ENCODE data around the gene AK3. TPM values are rescaled to one million over a fixed set of nuclear protein-coding genes. Genes with fewer than 3 reads are reported as not detected.

AK3 gene
- polyA plus RNA-seq, 1 donor (not counting 4 experiments of a cell fraction or from before 2014, with no cell fraction given), result 45.8 TPM

DNA sequence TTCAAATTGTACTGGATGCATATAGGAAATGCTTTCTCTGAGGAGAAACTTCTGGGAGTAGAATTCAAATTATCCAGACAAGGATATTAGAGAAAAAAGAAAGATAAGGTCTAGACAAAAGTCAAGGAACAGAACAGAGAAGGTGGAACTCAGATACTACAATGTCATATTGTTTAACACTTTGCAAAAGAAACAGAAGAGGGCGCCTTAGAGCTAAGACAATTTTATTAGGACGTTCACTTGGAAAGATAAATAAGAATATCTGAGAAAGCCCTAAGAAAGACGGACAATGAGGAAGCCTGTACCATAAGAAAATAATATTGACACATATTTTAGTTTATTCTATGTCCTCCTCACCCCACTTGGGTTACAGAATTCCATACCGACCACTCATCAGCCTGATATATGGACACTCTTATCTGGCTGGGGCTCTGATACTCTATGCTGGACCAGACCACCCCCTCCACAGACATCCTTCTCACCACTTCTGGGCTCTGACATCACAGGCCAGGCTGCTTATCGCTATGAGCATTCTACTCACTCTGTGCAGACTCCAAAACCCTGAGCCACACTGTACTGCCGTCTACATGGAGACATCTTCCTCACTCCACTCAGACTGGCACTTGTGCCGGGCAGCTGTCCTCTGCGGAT lies 9.1 kb upstream of the AK3 start:
- no peaks in the 10 kb centered on the region for H3K36me3 ChIP-seq (ENCODE audit: control insufficient read depth in 2 of 2, extremely low read depth in 1 of 2, insufficient read depth in 2 of 2, low read length in 2 of 2)
- no peaks in the 10 kb centered on the region for H4K20me1 ChIP-seq (ENCODE audit: control insufficient read depth, extremely low read depth, insufficient read depth, low read length)
- no peak overlapping the region for H3K27ac ChIP-seq (ENCODE audit: control insufficient read depth, insufficient read depth, low read length)
- dilution Hi-C loops (cut with MboI; ENCODE audit: extremely low pct_ligation_motif_present, low sequenced_read_pairs), result no loop called here
- H3K9me3 ChIP-seq (ENCODE audit: control insufficient read depth, low read depth, low read length), result no peaks in the 10 kb centered on the region
- no peaks in the 10 kb centered on the region for H3K9me1 ChIP-seq (ENCODE audit: control insufficient read depth, extremely low read depth, insufficient read depth, low read length)
- H3K9ac ChIP-seq (ENCODE audit: control insufficient read depth, extremely low read depth, insufficient read depth, low read length), result no peak overlapping the region
- FAIRE-seq, result no peak
- no peak overlapping the region for H3K4me3 ChIP-seq (ENCODE audit: control insufficient read depth in 2 of 3, extremely low read depth in 1 of 3, insufficient read depth in 2 of 3, low read depth in 1 of 3, low read length in 3 of 3)
- no peak for DNase-seq (ENCODE audit: low read depth, low spot score)
- TF ChIP-seq EZH2 (IDR thresholded peaks at IDR 0.05; ENCODE audit: low read length), result no peak
- TF ChIP-seq, protein P1, sequence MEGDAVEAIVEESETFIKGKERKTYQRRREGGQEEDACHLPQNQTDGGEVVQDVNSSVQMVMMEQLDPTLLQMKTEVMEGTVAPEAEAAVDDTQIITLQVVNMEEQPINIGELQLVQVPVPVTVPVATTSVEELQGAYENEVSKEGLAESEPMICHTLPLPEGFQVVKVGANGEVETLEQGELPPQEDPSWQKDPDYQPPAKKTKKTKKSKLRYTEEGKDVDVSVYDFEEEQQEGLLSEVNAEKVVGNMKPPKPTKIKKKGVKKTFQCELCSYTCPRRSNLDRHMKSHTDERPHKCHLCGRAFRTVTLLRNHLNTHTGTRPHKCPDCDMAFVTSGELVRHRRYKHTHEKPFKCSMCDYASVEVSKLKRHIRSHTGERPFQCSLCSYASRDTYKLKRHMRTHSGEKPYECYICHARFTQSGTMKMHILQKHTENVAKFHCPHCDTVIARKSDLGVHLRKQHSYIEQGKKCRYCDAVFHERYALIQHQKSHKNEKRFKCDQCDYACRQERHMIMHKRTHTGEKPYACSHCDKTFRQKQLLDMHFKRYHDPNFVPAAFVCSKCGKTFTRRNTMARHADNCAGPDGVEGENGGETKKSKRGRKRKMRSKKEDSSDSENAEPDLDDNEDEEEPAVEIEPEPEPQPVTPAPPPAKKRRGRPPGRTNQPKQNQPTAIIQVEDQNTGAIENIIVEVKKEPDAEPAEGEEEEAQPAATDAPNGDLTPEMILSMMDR (optimal IDR thresholded peaks at IDR 0.05 in 1 of 3, IDR thresholded peaks at IDR 0.05 in 1 of 3, conservative IDR thresholded peaks at IDR 0.05 in 1 of 3; ENCODE audit: extremely low read depth in 1 of 3, insufficient read depth in 2 of 3, low read length in 3 of 3), result peak in 2 of 3 experiments; percentile 39 to 42
- no peak overlapping the region for H3K4me2 ChIP-seq (ENCODE audit: control insufficient read depth, extremely low read depth, insufficient read depth, low read depth, low read length)
- no peaks in the 10 kb centered on the region for H3K79me2 ChIP-seq (ENCODE audit: control insufficient read depth, insufficient read depth, low read length)
- H3K27me3 ChIP-seq (ENCODE audit: control insufficient read depth, extremely low read depth, insufficient read depth, low read length), result no peaks in the 10 kb centered on the region
- no peak overlapping the region for H2AFZ ChIP-seq (ENCODE audit: control insufficient read depth, low read length)
- H3K4me1 ChIP-seq (ENCODE audit: control insufficient read depth, extremely low read depth, insufficient read depth, low read length), result peaks cover 7% of the 10 kb centered on the region

DNA sequence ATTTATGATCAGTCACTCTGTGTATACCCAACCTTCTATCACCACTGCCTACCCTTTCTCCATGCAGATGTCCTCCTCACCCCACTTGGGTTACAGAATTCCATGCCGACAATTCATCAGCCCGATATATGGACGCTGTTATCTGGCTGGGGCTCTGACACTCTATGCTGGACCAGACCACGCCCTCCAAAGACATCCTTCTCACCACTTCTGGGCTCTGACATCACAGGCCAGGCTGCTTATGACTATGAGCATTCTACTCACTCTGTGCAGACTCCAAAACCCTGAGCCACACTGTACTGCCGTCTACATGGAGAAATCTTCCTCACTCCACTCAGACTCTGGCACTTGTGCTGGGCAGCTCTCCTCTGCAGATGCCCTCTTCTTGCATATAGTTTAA lies 7.6 kb upstream of the AK3 start:
- H2AFZ ChIP-seq (ENCODE audit: control insufficient read depth, low read length), result no peak overlapping the region
- DNase-seq (ENCODE audit: low read depth, low spot score) (no peak), FAIRE-seq (no peak)
- TF ChIP-seq, protein P1 (optimal IDR thresholded peaks at IDR 0.05 in 1 of 3, IDR thresholded peaks at IDR 0.05 in 1 of 3, conservative IDR thresholded peaks at IDR 0.05 in 1 of 3; ENCODE audit: extremely low read depth in 1 of 3, insufficient read depth in 2 of 3, low read length in 3 of 3), result no peak
- no peak for TF ChIP-seq EZH2 (IDR thresholded peaks at IDR 0.05; ENCODE audit: low read length)
- no peak overlapping the region for H3K4me2 ChIP-seq (ENCODE audit: control insufficient read depth, extremely low read depth, insufficient read depth, low read depth, low read length)
- no peaks in the 10 kb centered on the region for H3K9me1 ChIP-seq (ENCODE audit: control insufficient read depth, extremely low read depth, insufficient read depth, low read length)
- H3K9ac ChIP-seq (ENCODE audit: control insufficient read depth, extremely low read depth, insufficient read depth, low read length), result no peak overlapping the region
- no peak overlapping the region for H3K27ac ChIP-seq (ENCODE audit: control insufficient read depth, insufficient read depth, low read length)
- dilution Hi-C loops (cut with MboI; ENCODE audit: extremely low pct_ligation_motif_present, low sequenced_read_pairs), result no loop called here
- H3K36me3 ChIP-seq (ENCODE audit: control insufficient read depth in 2 of 2, extremely low read depth in 1 of 2, insufficient read depth in 2 of 2, low read length in 2 of 2), result no peaks in the 10 kb centered on the region
- no peaks in the 10 kb centered on the region for H3K27me3 ChIP-seq (ENCODE audit: control insufficient read depth, extremely low read depth, insufficient read depth, low read length)
- no peaks in the 10 kb centered on the region for H3K9me3 ChIP-seq (ENCODE audit: control insufficient read depth, low read depth, low read length)
- no peaks in the 10 kb centered on the region for H3K79me2 ChIP-seq (ENCODE audit: control insufficient read depth, insufficient read depth, low read length)
- no peaks in the 10 kb centered on the region for H4K20me1 ChIP-seq (ENCODE audit: control insufficient read depth, extremely low read depth, insufficient read depth, low read length)
- peaks cover 3% of the 10 kb centered on the region for H3K4me1 ChIP-seq (ENCODE audit: control insufficient read depth, extremely low read depth, insufficient read depth, low read length)
- H3K4me3 ChIP-seq (ENCODE audit: control insufficient read depth in 2 of 3, extremely low read depth in 1 of 3, insufficient read depth in 2 of 3, low read depth in 1 of 3, low read length in 3 of 3), result no peak overlapping the region
